HG03139 (cell line): ENCODE results near the gene TMEM255B.

Experiments used
- ATAC-seq: cut with Tn5 transposase; IDR thresholded peaks from one replicate; pipeline ENCODE4 v1.9.1; 2021; ENCODE audit not compliant: unreplicated experiment

TMEM255B gene

GRCh38 chr13:113857531-113858195 is 98.6 kb downstream of the TMEM255B start:
- no peak for ATAC-seq

- no peak for ATAC-seq
These were observed 100.5 kb downstream of the TMEM255B start for GRCh38 chr13:113859311-113860050.

- ATAC-seq: no peak
These were observed 101.1 kb downstream of the TMEM255B start for GRCh38 chr13:113860051-113860664.

- ATAC-seq: no peak
These were observed 101.8 kb downstream of the TMEM255B start for GRCh38 chr13:113860665-113861432.

GRCh38 chr13:113861433-113862030 is 102.5 kb downstream of the TMEM255B start:
- no peak for ATAC-seq

- no peak for ATAC-seq
These were observed 103.3 kb downstream of the TMEM255B start for GRCh38 chr13:113862191-113862930.

- no peak for ATAC-seq
These were observed 104.0 kb downstream of the TMEM255B start for GRCh38 chr13:113862931-113863523.

GRCh38 chr13:113863524-113864272 is 104.7 kb downstream of the TMEM255B start, which contains the start of gene GAS6:
TSS of gene GAS6 (minus strand) at chr13:113864076. CDS start at chr13:113863920, 156 bp downstream.
- ATAC-seq: no peak

- ATAC-seq: no peak
These were observed 105.4 kb downstream of the TMEM255B start for GRCh38 chr13:113864273-113864890.

GRCh38 chr13:113865427-113865826 is 106.4 kb downstream of the TMEM255B start:
- no peak for ATAC-seq
